SIG-M5 (cell line): Measurements from ENCODE around the gene IL11RA.
A peak's percentile ranks its signal among the peaks of the same experiment; 100 is the strongest.
"Not testable (repeated sequence)": the region's sequence is repeated elsewhere in the genome, so short reads cannot be mapped to it uniquely, and the experiment has no call there.

Experiments
- DNase-seq: peaks from one replicate; lab custom pipeline; 2025; lab: John Stamatoyannopoulos, UW

IL11RA gene

GRCh38 chr9:34629491-34629808 lies 22.5 kb upstream of the IL11RA start:
- DNase-seq = no peak

DNA sequence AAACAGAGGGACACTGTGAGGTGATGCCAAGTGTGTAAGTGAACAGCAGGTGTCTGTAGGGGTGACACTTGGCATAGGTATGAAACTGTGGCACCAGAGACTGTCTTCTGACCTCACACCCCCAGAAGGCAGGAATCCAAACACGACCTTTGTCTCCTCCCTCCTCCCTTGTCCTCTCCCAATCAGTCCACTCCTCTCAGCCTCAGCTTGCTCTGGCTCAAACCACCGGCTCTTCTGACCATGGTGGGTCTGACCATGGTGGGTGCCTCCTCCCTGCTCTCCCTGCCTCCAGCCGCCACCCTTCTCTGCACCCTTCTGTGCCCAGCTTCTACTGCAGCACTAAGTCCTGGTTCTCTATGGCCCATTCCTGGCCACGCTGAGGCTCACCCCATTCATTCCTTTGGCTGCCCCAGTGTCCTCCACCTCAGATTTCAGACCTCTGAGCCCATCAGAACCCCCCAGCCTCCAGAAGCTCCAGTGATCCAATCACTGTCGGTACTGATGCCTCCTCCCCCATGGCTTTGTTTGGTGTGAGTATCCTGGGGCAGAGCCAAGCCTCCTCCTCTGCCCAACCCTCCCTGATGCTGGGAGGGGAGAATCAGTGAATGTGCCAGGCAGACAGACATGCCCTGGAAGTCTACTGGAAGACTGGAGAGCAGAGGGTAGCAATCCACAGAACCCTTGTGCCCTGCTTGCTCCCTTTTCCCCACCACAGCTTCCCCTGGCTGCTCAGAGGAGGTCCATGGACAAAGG lies 21.4 kb upstream of the IL11RA start:
- no peak for DNase-seq

DNA sequence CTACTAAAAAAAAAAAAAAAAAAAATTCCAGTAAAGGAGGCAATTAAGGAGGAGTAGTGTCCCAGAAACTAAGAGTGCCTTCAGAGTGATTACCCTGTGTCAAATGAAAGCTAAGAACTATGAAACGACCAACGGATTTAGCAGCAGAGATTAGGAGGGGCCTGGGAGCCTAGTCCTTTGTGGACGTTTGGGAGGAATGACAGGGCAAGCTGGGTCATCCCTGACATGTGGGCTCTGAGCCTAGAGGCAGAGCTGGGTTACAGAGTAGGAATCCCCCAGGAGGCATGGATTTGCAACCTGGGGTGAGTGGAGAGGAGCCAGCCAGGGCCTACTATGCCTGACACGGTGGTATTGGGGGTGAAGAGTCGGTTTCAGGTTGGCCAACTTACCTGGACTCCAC lies 18.8 kb upstream of the IL11RA start:
- no peak for DNase-seq

DNA sequence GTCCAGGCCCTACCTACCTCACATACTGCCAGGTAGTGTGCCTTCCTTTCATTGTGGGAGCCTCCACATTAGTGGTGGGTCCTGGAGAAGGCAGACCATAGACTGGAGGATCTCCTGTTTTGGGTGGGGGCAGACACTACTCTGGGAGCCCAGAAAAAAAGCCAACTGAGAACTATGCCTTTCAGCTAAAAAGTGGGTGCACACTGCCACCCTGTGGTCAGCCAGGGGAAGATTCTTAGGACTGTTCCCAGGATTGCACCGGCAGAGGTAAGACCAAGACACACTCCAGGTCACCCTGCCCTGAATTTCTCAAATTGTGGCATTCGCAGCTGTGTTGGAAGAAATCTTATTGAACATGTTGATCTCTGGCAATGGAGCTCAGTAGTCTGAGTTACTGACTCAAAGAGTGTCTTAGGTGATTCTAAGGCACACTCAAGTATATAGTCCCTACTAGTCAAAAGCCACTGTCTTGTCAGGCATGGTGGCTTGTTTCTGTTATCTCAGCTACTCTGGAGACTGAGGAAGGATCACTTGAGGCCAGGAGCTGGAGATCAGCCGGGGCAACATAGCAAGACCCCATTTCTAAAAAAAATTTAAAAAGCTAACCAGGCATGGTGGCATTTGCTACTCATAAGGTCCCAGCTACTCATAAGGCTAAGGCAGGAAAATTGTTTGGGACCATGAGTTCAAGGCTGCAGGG lies 18.0 kb upstream of the IL11RA start:
- DNase-seq = no peak

- DNase-seq = no peak
These were observed 17.3 kb upstream of the IL11RA start for GRCh38 chr9:34634551-34635248.

GRCh38 chr9:34635556-34635955 lies 16.4 kb upstream of the IL11RA start:
- DNase-seq = no peak

DNA sequence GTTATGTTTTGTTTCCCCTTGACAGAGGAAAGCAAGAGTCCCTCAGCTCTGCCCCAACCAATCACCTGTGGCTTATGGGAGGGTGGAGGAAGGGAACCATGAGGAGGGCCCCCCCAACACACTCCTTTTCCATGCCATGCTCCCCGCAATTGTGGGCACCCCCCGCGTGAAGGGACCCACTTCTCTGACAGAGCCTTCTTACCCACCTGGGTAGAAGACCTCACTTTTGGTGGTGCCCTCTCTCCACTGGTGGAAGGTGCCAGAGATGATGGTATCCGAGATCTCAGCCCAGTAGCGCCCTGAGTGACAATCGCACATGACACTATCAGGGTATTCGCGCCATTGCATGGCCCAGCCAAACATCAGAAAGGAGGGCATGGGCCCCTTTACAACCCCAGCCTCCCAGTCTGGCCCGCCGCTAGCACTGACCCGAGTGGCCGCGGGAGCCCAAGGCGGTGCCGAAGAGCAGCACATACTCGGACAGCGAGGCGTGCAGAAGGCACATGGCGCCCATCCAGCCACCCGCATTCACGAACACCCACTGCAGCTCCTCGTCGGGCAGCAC lies 15.1 kb upstream of the IL11RA start:
- no peak for DNase-seq

DNA sequence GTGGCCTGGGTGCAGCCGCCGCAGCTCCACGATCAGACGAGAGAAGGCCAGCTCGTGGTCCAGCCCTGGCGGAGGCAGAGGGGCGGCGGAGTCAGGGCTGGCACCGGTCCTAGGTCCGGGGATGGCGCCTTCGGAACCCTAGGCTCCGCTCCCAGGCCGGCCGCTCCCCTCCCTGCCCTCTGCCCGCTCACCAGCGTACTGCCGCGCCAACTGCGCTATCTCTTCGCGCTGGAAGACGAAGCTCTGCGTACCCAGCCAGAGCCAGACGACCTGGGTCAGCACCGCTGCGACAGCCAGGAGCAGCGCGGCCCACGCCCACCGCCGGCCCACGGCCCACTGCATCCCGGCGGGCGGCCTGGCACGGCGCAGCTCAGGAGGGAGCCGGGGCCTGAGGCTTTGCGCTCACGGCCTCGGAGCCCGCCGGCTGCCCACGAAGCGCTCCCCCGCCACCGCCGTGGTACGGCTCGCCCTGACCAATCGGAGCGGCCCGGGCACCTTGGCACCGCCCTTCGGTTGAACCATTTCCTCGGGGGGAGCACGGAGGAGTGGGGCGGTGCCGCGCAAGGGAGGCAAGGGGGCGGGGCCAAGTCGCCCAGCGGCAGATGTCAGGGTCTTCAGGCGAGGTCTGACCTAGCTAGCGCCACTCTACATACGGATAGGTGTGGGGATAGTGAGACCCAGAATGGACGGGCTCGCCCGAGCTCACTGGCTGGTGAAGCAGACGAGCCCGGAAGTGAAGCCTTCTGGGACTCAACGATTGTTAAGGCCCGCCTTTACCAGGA lies 14.4 kb upstream of the IL11RA start, which contains the start of gene SIGMAR1:
Gene SIGMAR1 (minus strand): TSS at position 432 of the 782 bp plus-strand sequence. CDS start 90 bp downstream, at position 342.
- DNase-seq = peak; percentile 12

DNA sequence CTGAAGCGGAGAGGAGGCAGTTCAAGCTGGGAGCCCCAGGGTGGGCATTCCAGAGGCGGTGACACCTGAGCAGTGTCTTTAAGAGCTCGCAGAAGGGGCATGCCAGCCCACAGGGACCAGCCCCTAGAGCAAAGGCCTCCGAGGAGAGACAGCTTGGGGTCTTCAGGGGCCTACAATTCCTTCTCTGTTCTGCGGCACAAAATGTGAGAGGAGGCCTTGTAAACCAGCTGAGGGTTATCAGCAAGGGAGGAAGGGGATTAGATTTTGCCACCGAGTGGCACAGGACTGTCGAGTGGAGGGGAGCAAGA lies 13.9 kb upstream of the IL11RA start:
- DNase-seq = no peak

DNA sequence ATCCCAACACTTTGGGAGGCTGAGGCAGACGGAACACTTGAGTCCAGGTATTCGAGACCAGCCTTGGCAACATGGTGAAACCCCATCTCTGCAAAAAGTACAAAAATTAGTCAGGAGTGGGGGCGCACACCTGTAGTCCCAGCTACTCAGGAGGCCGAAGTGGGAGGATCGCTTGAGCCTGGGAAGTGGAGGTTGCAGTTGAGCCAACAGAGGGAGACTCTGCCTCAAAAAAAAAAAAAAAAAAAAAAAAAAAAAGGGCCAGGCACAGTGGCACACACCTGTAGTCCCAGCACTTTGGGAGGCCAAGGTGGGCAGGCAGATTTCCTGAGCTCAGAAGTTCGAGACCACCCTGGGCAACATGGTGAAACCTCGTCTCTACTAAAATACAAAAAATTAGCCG lies 12.7 kb upstream of the IL11RA start:
- not testable (repeated sequence) for DNase-seq

DNA sequence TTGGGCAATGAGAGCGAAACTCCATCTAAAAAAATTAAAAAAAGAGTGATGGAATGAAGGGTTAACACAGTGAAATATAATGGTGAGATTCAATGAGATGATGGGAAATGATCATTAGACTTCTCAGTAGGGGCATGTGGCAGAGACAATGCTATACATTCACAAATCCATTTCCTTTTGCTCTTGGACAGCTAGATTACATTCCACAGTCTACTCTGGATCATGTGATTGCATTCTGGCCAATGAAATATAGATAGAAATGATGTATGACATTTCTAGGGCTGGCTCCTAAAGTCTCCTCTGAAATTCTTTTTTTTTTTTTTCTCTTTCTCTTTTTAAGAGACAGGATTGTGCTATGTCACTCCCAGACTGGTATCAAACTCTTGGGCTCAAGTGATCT lies 9.3 kb upstream of the IL11RA start:
- no peak for DNase-seq

DNA sequence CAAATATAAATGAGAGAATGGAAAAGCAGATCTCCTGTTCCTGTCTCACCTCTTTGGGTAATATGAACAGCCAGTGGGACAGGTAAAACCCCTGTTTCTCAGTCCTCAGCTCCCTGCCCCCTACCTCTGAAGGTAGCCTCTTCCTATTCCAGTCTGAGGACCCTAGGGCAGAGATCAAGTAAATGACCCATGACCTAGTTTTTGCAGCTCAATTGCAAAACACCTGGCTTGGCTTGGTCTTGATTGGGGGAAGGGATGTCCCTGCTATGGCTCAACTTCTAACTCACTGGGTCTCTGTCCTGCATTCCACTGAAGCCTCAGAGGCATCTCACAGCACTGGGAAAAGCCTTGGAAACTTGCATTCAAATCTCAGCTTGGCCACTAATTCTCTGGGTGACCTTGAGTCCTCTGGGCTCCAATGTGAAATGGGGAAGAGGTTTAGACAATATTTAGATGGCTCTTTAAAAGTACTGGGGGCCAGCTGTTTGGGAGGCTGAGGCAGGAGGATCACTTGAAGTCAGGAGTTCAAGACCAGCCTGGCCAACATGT lies 7.1 kb upstream of the IL11RA start:
- DNase-seq = no peak

DNA sequence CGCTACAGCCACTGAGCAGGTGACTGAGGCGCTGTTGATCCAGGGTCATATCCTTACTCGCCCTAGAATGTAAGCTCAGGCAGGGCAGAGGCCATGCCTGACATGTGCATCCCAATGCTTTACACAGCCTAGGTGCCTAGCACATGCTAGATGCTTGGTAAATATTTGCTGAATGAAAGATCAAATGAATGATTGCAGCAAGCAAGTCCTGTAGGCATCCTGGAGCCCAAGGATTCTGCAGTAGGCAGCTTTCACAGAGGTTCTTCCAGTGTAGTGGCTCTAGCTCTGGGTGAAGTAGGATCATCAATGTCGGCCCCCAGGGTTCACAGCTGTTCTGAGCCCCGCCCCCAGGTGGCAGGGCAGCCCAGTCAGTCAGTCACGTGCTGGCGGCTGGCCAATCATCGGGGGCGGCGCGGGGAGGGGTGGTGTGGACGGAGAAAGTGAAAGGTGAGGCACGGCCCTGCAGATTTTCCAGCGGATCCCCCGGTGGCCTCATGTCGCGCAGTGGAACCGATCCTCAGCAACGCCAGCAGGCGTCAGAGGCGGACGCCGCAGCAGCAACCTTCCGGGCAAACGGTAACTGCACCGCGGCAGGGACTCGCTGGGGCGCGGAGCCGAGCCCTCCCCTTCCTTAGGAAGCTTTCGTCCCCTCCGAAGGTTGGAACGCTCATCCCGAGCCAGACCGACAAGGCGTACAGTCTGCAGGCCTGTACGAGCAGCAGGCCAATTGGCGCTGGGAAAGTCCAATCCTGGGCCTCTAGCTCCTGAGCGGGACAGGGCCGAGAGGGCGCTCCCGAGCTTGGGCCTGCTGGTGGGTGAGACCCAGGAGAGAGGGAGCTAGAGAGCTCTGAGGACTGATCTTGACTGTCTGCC lies 5.5 kb upstream of the IL11RA start, which contains the start of gene GALT:
Gene GALT (plus strand): TSS at position 465 of the 873 bp plus-strand sequence. CDS start 30 bp downstream, at position 495.
- DNase-seq = no peak

DNA sequence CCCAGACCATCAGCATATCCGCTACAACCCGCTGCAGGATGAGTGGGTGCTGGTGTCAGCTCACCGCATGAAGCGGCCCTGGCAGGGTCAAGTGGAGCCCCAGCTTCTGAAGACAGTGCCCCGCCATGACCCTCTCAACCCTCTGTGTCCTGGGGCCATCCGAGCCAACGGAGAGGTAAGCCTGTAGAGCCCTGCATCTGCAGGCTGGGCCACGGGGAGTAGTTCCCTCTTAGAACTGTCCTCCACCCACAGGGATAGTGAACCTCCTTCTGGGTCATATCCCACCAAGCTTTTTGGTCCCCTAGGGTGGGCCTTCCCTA lies 4.9 kb upstream of the IL11RA start:
- DNase-seq = no peak

GRCh38 chr9:34647651-34648050 lies 4.3 kb upstream of the IL11RA start:
- no peak for DNase-seq

DNA sequence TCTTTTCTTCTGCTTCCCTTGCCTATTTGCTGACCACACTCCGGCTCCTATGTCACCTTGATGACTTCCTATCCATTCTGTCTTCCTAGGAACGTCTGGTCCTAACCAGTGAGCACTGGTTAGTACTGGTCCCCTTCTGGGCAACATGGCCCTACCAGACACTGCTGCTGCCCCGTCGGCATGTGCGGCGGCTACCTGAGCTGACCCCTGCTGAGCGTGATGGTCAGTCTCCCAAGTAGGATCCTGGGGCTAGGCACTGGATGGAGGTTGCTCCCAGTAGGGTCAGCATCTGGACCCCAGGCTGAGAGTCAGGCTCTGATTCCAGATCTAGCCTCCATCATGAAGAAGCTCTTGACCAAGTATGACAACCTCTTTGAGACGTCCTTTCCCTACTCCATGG lies 3.3 kb upstream of the IL11RA start:
- DNase-seq = no peak

DNA sequence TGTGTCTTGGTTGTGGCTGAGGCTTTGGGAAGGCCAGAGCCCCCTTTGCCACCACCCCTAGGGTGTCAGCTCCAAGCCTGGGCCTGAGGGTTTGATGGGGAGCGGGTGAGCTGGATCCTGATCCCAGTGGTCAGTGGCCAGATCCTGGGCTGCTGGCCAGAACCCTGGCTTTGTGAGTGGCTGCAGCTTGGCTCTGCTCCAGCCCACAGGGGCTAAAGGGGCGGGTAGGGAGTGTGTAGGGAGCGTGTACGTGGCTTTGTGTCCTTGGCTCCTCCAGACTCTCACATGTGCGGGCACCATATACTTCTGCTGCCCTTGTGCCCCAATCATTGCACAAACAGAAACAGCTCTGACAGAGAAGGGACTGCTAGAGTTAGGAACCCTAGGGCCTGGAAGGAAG lies 1.2 kb upstream of the IL11RA start:
- DNase-seq = no peak

DNA sequence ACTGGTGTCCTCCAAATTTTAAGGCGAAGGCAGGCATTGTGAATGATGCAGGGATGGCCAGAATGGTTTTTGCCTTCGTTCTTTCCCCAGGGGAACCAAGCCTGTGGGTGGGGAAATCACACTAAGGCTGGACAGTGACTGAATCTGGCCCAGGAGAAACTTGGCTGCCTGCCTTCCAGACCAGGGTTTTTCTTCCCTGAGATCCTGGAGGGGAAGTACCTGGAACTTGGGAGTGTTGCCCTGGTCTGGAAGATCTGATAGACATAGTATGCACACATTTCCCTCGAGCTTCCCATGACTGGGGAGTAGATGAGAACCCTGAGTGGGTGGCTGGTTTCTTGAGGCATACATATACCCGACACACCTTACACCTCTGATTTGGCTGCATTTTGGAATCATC lies 664 bp upstream of the IL11RA start:
- DNase-seq = no peak

GRCh38 chr9:34652602-34653000 lies 616 bp downstream of the IL11RA start:
- no peak for DNase-seq

DNA sequence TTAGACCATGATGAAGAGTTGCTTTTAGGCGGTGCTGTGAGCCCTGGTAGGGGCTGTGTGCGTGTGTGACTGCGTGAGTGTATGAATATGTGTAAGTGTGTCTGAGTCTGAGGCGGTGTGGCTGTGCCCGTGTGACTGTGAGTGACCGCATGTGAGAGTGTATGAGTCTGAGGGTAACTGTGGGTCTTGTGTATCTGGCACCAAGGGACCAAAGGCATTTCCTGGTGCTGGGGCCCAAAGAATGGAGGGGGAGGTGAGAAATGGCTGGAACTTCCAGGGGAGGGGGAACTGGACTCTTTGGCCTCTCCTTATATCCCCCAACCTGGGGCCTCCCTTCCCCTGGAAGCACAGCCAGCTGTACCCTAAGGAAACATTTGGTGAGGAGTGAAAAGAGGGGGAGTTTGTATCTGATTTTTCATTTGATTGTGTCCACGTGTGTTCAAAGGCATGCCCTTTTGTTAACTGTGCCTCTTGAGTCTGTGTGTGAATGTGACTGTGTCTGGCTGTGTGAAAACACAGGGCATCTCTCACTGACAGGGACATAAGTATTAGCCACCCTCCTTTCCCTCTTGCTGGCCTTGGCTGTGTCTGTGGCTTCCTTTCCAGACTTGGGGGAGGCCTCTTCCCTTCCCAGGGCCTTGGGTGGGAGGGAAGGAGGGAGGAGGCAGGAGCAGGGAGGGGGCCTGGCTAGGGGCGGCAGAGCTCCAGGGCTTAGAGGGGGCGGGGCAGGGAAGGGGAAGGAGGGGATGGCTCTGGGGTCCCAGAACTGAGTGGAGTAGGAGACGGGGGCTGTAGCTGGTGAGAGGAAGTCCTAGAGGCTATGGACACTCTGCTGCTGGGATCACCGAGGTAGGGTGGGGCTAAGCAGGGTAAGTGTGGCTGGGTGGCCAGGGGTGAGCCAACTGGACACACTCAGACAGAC lies 1.4 kb downstream of the IL11RA start:
- DNase-seq = no peak
